Measurements from ENCODE around the gene CSTA. TPM values are rescaled to one million over a fixed set of nuclear protein-coding genes. Genes with fewer than 3 reads are reported as not detected.

The CSTA gene
- total RNA-seq (2021; fragmentation: NEBNext Ultra II Directional; extraction: Animal tissue kit (Norgen Biotek cat#: 25700)): not detected in 2 replicates
- polyA plus RNA-seq (2011; rRNA removed): not detected in 2 replicates
- not detected for polyA plus RNA-seq (2011; cell fraction: cytosol; rRNA removed)
- polyA plus RNA-seq (2011; cell fraction: nucleus; rRNA removed): not detected
- 0.27 to 0.33 TPM (median 0.28 TPM) in 3 of 4 replicates, not detected in the other for polyA plus RNA-seq (2012, experiment 1 of 2)
- 1.4 TPM for polyA plus RNA-seq (2012, experiment 2 of 2)
- polyA plus RNA-seq (2013, experiment 1 of 2): 1.1 TPM
- 1.3 TPM for polyA plus RNA-seq (2013, experiment 2 of 2)
- polyA minus RNA-seq (2011; rRNA and poly(A)+ RNA removed): not detected in 2 replicates
- polyA minus RNA-seq (2011; cell fraction: cytosol; rRNA and poly(A)+ RNA removed): not detected
- polyA minus RNA-seq (2011; cell fraction: nucleus; rRNA and poly(A)+ RNA removed): not detected
- long read RNA-seq, experiment 1: 0 reads
- long read RNA-seq, experiment 2: 0 reads

GRCh38 chr3:122324871-122325323, at the start of gene CSTA:
CSTA (plus strand) TSS chr3:122325248; CDS start chr3:122325293, 45 bp downstream.
- Histone ChIP-seq H2BK5ac (ENCODE audit: low read depth, low read length) (no peak within 1 kb of the TSS), H2BK12ac (ENCODE audit: low read depth, low read length) (no peak within 1 kb of the TSS), H4K91ac (replicated peaks; ENCODE audit: insufficient read length, low read length) (no peak within 1 kb of the TSS), H4K5ac (ENCODE audit: insufficient read length, low read depth, low read length) (no peak within 1 kb of the TSS), H3K4ac (replicated peaks; ENCODE audit: insufficient read length, low read depth, low read length) (no peak within 1 kb of the TSS), H3K14ac (ENCODE audit: insufficient read length) (no peak within 1 kb of the TSS), H3K4me1 (replicated peaks in 1 of 4; ENCODE audit: control insufficient read depth in 3 of 4, insufficient read depth in 4 of 4, low read length in 3 of 4) (no peaks in the 10 kb centered on the region), H3K36me3 (ENCODE audit: control insufficient read depth in 2 of 4, insufficient read depth in 4 of 4, low read length in 3 of 4) (no peaks in the 10 kb centered on the region), H2BK20ac (ENCODE audit: low read length) (no peak within 1 kb of the TSS), H3K27ac (ENCODE audit: low read depth, low read length) (no peak within 1 kb of the TSS), H4K8ac (ENCODE audit: extremely low read depth, insufficient read depth, low read length) (no peak within 1 kb of the TSS), H3K56ac (replicated peaks; ENCODE audit: insufficient read length, low read depth, low read length) (no peak within 1 kb of the TSS), H2BK15ac (ENCODE audit: low read length) (no peak within 1 kb of the TSS), H2AFZ (ENCODE audit: low read length) (peak within 1 kb of the TSS; percentile 81), H3K4me2 (ENCODE audit: insufficient read depth in 1 of 2, low read depth in 2 of 2, low read length in 2 of 2) (no peak within 1 kb of the TSS), H3K79me1 (ENCODE audit: low read depth, low read length) (no peaks in the 10 kb centered on the region), H3K9ac (replicated peaks in 1 of 4; ENCODE audit: extremely low read depth in 1 of 4, low read depth in 3 of 4, low read length in 3 of 4) (no peak within 1 kb of the TSS), H4K20me1 (replicated peaks in 1 of 2; ENCODE audit: control insufficient read depth in 1 of 2, insufficient read depth in 2 of 2, low read length in 2 of 2) (no peaks in the 10 kb centered on the region), H2BK120ac (replicated peaks; ENCODE audit: low read depth, low read length) (no peak within 1 kb of the TSS), H3K4me3 (ENCODE audit: extremely low read depth in 1 of 4, insufficient read depth in 2 of 4, low read depth in 3 of 4, low read length in 4 of 4) (no peak within 1 kb of the TSS), H3K27me3 (replicated peaks in 1 of 4; ENCODE audit: control insufficient read depth in 3 of 4, extremely low read depth in 1 of 4, insufficient read depth in 3 of 4, low read length in 3 of 4) (no peaks in the 10 kb centered on the region), H3K18ac (ENCODE audit: extremely low read depth, low read length) (no peak within 1 kb of the TSS), H3K79me2 (ENCODE audit: control insufficient read depth in 1 of 2, insufficient read depth in 2 of 2, low read length in 2 of 2) (no peaks in the 10 kb centered on the region), H2AK5ac (ENCODE audit: low read depth, low read length) (no peak within 1 kb of the TSS), H3K9me3 (ENCODE audit: insufficient read depth in 2 of 2, low read depth in 1 of 2, low read length in 1 of 2) (no peaks in the 10 kb centered on the region), H3K23ac (ENCODE audit: insufficient read length) (no peak within 1 kb of the TSS), H3K23me2 (ENCODE audit: low read depth, low read length) (no peaks in the 10 kb centered on the region)
- no peak for FAIRE-seq
- WGBS, 2 experiments (ENCODE audit: extremely low coverage in 1 of 2, insufficient coverage in 1 of 2, insufficient read length in 1 of 2, insufficient replicate concordance in 2 of 2, low coverage in 1 of 2, low lambda C conversion rate in 2 of 2, missing lambda C conversion rate in 1 of 2): 77% methylated on average over 6 of the region's 6 CpGs; no CpG with 5 or more reads in 1 of the 2 experiments
- CTCF ChIA-PET (ENCODE audit: partially characterized antibody): interaction anchor here (1.6 kb wide), 1 partner anchor 11 kb away, joined by 3 read pairs; no protein-coding TSS in a partner anchor
- POLR2A ChIA-PET (ENCODE audit: partially characterized antibody): no interaction called here
- DNase-seq (ENCODE audit: low read depth in 1 of 2, low spot score in 2 of 2): no peak
- TF ChIP-seq CHD2 (IDR thresholded peaks at IDR 0.05; ENCODE audit: low read length) (no peak), ATF2 (IDR thresholded peaks at IDR 0.05; ENCODE audit: low read length) (no peak), JUN (IDR thresholded peaks at IDR 0.05; ENCODE audit: low read depth, low read length) (no peak), CTCF (IDR thresholded peaks at IDR 0.05; ENCODE audit: control extremely low read depth in 1 of 3, insufficient read depth in 1 of 3, low read depth in 1 of 3, low read length in 3 of 3) (no peak), CEBPB (IDR thresholded peaks at IDR 0.05; ENCODE audit: low read depth, low read length) (no peak), TCF12 (IDR thresholded peaks at IDR 0.05; ENCODE audit: low read depth, low read length) (no peak), GTF2F1 (IDR thresholded peaks at IDR 0.05; ENCODE audit: borderline replicate concordance, low read depth, low read length) (no peak), TEAD4 (IDR thresholded peaks at IDR 0.05; ENCODE audit: low read depth, low read length) (no peak), CHD1 (IDR thresholded peaks at IDR 0.05; ENCODE audit: low read depth, low read length) (no peak)

Measured in H1 (cell line).